Smooth muscle cell (in vitro differentiated cells): Measurements from ENCODE around the gene PLA1A. TPM values are rescaled to one million over a fixed set of nuclear protein-coding genes. Genes with fewer than 3 reads are reported as not detected.

Source experiments
- DNase-seq: peaks from one replicate; lab custom pipeline; 2025; ENCODE audit not compliant: unreplicated experiment; lab: John Stamatoyannopoulos, UW
- H2AFZ ChIP-seq: fragments of 200-600 bp; sonication (generic); 2 replicates; pipeline ENCODE4 v1.6.0; 2016; ENCODE audit warnings: antibody characterized with exemption, low read depth, mild to moderate bottlenecking
- H3F3A ChIP-seq: fragments of 200-600 bp; sonication (generic); 2 replicates; pipeline ENCODE4 v1.6.0; 2017; ENCODE audit warnings: antibody characterized with exemption, low read depth
- H3K27ac ChIP-seq: fragments of 200-600 bp; sonication (generic); 2 replicates; pipeline ENCODE4 v1.5.1; 2016; ENCODE audit warnings: low read depth, mild to moderate bottlenecking
- H3K27me3 ChIP-seq: fragments of 200-600 bp; sonication (generic); 2 replicates; pipeline ENCODE4 v1.6.1; 2016; ENCODE audit warnings: low read depth, mild to moderate bottlenecking
- H3K36me3 ChIP-seq: fragments of 200-600 bp; sonication (generic); 2 replicates; pipeline ENCODE4 v1.5.1; 2016; ENCODE audit warnings: low read depth
- H3K4me1 ChIP-seq: fragments of 200-600 bp; sonication (generic); 2 replicates; pipeline ENCODE4 v1.5.1; 2016; ENCODE audit warnings: low read depth
- H3K4me2 ChIP-seq: fragments of 200-600 bp; sonication (generic); 2 replicates; pipeline ENCODE4 v1.6.0; 2016; ENCODE audit warnings: mild to moderate bottlenecking
- H3K4me3 ChIP-seq: fragments of 200-600 bp; sonication (generic); 2 replicates; pipeline ENCODE4 v1.5.1; 2016; ENCODE audit warnings: mild to moderate bottlenecking
- H3K79me2 ChIP-seq: fragments of 200-600 bp; sonication (generic); 2 replicates; pipeline ENCODE4 v1.6.0; 2016; ENCODE audit warnings: low read depth, mild to moderate bottlenecking
- H3K9ac ChIP-seq: fragments of 200-600 bp; sonication (generic); 2 replicates; pipeline ENCODE4 v1.6.0; 2016; ENCODE audit warnings: low read depth
- H3K9me3 ChIP-seq: fragments of 200-600 bp; sonication (generic); replicated peaks from 2 replicates; pipeline ENCODE4 v1.5.1; 2016; ENCODE audit warnings: low read depth
- H4K20me1 ChIP-seq: fragments of 200-600 bp; sonication (generic); 2 replicates; pipeline ENCODE4 v1.6.0; 2016; ENCODE audit warnings: low read depth
- CTCF ChIP-seq: fragments of 200-600 bp; sonication (generic); IDR thresholded peaks from 2 replicates; pipeline ENCODE4 v1.5.1; 2017; ENCODE audit warnings: borderline replicate concordance, mild to moderate bottlenecking, antibody characterized with exemption; ENCODE audit not compliant: insufficient read depth, poor library complexity, severe bottlenecking
- WGBS: methylation state at CpG from one replicate; pipeline ENCODE4 v1.1.7; 2016; ENCODE audit warnings: low lambda C conversion rate; 5-methylcytosine and 5-hydroxymethylcytosine counted together
- polyA plus RNA-seq: library from polyadenylated mRNA; unstranded; fragments of >200 nt; fragmentation: Nextera tagmentation; extraction: Ambion mirVana; gene quantifications from 2 replicates; pipeline ENCODE4 v1.2.1, GENCODE V29; 2016
- total RNA-seq: library from RNA; depleted of rRNA; stranded (reverse); fragments of >200 nt; gene quantifications from 2 replicates; pipeline ENCODE4 v1.2.3, GENCODE V29; 2014

Gene PLA1A
- total and polyA plus RNA-seq, 2 experiments from 2014 or later, result not detected

GRCh38 chr3:119585856-119586570 is 11.7 kb upstream of the PLA1A start:
- Histone ChIP-seq H3K27ac (no peak overlapping the region), H3K9ac (no peak overlapping the region), H3K36me3 (no peaks in the 10 kb centered on the region), H3F3A (no peaks in the 10 kb centered on the region), H3K79me2 (no peaks in the 10 kb centered on the region), H4K20me1 (no peaks in the 10 kb centered on the region), H3K27me3 (no peaks in the 10 kb centered on the region), H3K4me2 (no peak overlapping the region), H3K4me3 (no peak overlapping the region), H3K9me3 (no peaks in the 10 kb centered on the region), H3K4me1 (no peaks in the 10 kb centered on the region), H2AFZ (no peak overlapping the region)
- no peak for DNase-seq
- no peak for TF ChIP-seq CTCF
- WGBS, result 94% methylated on average over 11 of the region's 11 CpGs

- H3F3A ChIP-seq, result no peaks in the 10 kb centered on the region
- H3K79me2 ChIP-seq, result no peaks in the 10 kb centered on the region
- no peak for DNase-seq
- H3K9me3 ChIP-seq, result no peaks in the 10 kb centered on the region
- no peak overlapping the region for H3K4me2 ChIP-seq
- no peak for TF ChIP-seq CTCF
- no peaks in the 10 kb centered on the region for H3K36me3 ChIP-seq
- H3K9ac ChIP-seq, result no peak overlapping the region
- H3K27ac ChIP-seq, result no peak overlapping the region
- H3K4me1 ChIP-seq, result no peaks in the 10 kb centered on the region
- no peaks in the 10 kb centered on the region for H4K20me1 ChIP-seq
- H3K4me3 ChIP-seq, result no peak overlapping the region
- H3K27me3 ChIP-seq, result no peaks in the 10 kb centered on the region
- no peak overlapping the region for H2AFZ ChIP-seq
- WGBS, result 84% methylated on average over 3 of the region's 3 CpGs
These were observed 10.9 kb upstream of the PLA1A start for GRCh38 chr3:119586733-119587172.

- no peak overlapping the region for H3K4me3 ChIP-seq
- WGBS, result 94% methylated on average over 3 of the region's 3 CpGs
- H3K27ac ChIP-seq, result no peak overlapping the region
- H3K36me3 ChIP-seq, result no peaks in the 10 kb centered on the region
- no peak overlapping the region for H3K4me2 ChIP-seq
- no peaks in the 10 kb centered on the region for H3K27me3 ChIP-seq
- no peak for TF ChIP-seq CTCF
- no peaks in the 10 kb centered on the region for H3K9me3 ChIP-seq
- no peak for DNase-seq
- no peaks in the 10 kb centered on the region for H3F3A ChIP-seq
- no peak overlapping the region for H3K9ac ChIP-seq
- no peaks in the 10 kb centered on the region for H3K4me1 ChIP-seq
- no peaks in the 10 kb centered on the region for H3K79me2 ChIP-seq
- H2AFZ ChIP-seq, result no peak overlapping the region
- H4K20me1 ChIP-seq, result no peaks in the 10 kb centered on the region
These were observed 9.6 kb upstream of the PLA1A start for GRCh38 chr3:119588112-119588511.

DNA sequence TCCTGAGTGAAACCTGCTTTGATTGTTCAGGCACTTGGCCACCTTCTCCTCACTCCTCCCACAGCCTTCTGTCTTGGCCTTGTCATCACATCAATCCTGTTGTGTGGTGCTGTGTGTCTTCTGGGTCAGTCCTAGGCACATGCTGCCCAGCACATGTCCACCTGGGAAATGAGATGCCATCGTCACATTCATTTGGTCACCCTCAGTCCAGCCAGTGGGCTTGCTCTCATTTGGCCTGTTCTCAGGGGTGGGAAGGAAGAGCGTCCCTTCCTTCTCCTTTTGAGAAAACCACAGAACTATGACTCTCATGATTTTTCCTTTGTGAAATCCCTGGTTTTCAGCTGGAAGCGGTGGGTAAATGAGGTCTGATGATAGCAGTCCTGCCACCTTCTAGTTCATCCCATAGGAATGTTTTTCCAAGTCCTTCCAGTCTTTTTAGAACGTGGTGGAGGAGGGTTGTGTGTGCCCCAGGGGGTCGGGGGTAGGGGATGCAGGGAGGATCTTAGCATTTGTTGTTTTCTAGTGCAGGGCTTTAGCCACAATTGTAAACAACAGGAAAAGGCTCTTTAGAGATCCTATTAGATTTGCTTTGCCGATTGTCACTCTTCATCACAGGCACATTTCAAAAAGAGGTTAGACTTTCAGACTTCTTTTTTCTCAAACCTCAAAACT is 8.4 kb upstream of the PLA1A start:
- Histone ChIP-seq H4K20me1 (no peaks in the 10 kb centered on the region), H3K36me3 (no peaks in the 10 kb centered on the region), H3K27ac (no peak overlapping the region), H3K79me2 (no peaks in the 10 kb centered on the region), H3K4me2 (no peak overlapping the region), H3K27me3 (no peaks in the 10 kb centered on the region), H2AFZ (no peak overlapping the region), H3F3A (no peaks in the 10 kb centered on the region), H3K9me3 (no peaks in the 10 kb centered on the region), H3K4me3 (no peak overlapping the region), H3K9ac (no peak overlapping the region), H3K4me1 (no peaks in the 10 kb centered on the region)
- no peak for DNase-seq
- 56% methylated on average over 6 of the region's 6 CpGs for WGBS
- TF ChIP-seq CTCF, result no peak
